22Rv1 (cell line): Measurements from ENCODE around the gene SYNDIG1.

ENCODE experiments used
- ZFX ChIP-seq: fragments of 450-650 bp; IDR thresholded peaks from 2 replicates; pipeline ENCODE4 v1.6.1; 2017; ENCODE audit warnings: antibody characterized with exemption, borderline replicate concordance
- TF ChIP-seq, protein P1 (sequence below): fragments of 450-650 bp; IDR thresholded peaks from 2 replicates; pipeline ENCODE4 v1.5.1; 2017; ENCODE audit warnings: mild to moderate bottlenecking

DNA sequence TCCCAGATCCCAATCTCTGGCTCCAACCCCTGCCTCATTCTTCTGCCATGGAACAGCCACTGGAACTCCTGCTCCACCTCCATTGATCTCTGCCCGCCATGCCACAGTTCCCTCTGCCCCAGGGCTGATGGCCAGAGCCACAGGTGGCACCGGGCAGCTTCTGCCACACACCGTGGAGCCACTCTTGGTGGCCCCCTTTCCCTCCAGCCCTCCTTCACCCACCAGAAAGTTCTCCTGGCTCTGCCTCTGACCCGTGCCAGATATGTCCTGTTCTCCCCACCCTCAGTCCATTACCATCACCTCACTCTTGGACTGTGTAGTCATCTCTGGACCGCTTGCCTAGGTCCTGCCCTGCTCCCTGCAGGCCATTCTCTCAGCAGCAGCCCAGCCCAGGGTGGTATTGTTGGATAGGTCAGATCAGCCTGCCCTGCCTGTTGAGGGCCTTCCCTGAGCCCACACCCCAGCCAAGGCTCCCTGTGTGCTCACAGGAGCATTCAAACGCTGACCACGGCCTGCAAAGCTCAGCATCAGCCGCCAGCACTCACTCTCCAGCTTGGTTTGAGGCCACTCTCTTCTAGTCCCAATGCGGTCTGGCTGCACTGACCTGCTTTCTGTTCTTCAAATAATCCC, 16.8 kb upstream of the SYNDIG1 start:
- TF ChIP-seq, protein P1, sequence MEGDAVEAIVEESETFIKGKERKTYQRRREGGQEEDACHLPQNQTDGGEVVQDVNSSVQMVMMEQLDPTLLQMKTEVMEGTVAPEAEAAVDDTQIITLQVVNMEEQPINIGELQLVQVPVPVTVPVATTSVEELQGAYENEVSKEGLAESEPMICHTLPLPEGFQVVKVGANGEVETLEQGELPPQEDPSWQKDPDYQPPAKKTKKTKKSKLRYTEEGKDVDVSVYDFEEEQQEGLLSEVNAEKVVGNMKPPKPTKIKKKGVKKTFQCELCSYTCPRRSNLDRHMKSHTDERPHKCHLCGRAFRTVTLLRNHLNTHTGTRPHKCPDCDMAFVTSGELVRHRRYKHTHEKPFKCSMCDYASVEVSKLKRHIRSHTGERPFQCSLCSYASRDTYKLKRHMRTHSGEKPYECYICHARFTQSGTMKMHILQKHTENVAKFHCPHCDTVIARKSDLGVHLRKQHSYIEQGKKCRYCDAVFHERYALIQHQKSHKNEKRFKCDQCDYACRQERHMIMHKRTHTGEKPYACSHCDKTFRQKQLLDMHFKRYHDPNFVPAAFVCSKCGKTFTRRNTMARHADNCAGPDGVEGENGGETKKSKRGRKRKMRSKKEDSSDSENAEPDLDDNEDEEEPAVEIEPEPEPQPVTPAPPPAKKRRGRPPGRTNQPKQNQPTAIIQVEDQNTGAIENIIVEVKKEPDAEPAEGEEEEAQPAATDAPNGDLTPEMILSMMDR: no peak
- no peak for TF ChIP-seq ZFX
